ENCODE measurements around the gene BATF2.

Gene BATF2

GRCh38 chr11:64969209-64969608, 27.6 kb downstream of the BATF2 start:
- no peak for DNase-seq

GRCh38 chr11:64967375-64967774, 29.4 kb downstream of the BATF2 start:
- DNase-seq = no peak

GRCh38 chr11:64963072-64963631, 33.6 kb downstream of the BATF2 start:
- no peak for DNase-seq

- DNase-seq = no peak
Observed at GRCh38 chr11:64960719-64961118, 36.1 kb downstream of the BATF2 start.

GRCh38 chr11:64959498-64959897, 37.3 kb downstream of the BATF2 start:
- DNase-seq = no peak

GRCh38 chr11:64954201-64954600, 42.6 kb downstream of the BATF2 start:
- DNase-seq = no peak

- DNase-seq = no peak
Observed at GRCh38 chr11:64951529-64951928, 45.2 kb downstream of the BATF2 start.

GRCh38 chr11:64947208-64947814, 49.5 kb downstream of the BATF2 start:
- no peak for DNase-seq

Measured in right kidney (tissue), 1 donor.